ENCODE measurements around the gene FGF19.

- TF ChIP-seq CTCF (IDR thresholded peaks at IDR 0.05; ENCODE audit: borderline replicate concordance, extremely low read depth, low read length, poor library complexity, severe bottlenecking) (no peak), EZH2 (IDR thresholded peaks at IDR 0.05; ENCODE audit: borderline replicate concordance, low read depth, low read length, severe bottlenecking) (no peak)
Measured at GRCh38 chr11:69705901-69706787, 2.3 kb upstream of the FGF19 start.
